Stimulated activated CD8-positive, alpha-beta memory T cell treated with anti-CD3 and anti-CD28 coated beads, Interleukin-15, amount 100 ng/mL, for 4 hours (primary cell): ENCODE results near the gene CHRNA5.
"Not testable (repeated sequence)": the region's sequence is repeated elsewhere in the genome, so short reads cannot be mapped to it uniquely, and the experiment has no call there.

Experiments
- DNase-seq, 2 donors: peaks; one replicate each; pipeline ENCODE4 v3.0.0-alpha.2; 2020; ENCODE audit warnings: low read depth in 2 of 2

The CHRNA5 gene

GRCh38 chr15:78565097-78565950 is at the start of gene CHRNA5:
CHRNA5 (plus strand) TSS chr15:78565520; CDS start chr15:78565720, 200 bp downstream.
- peak; percentile 57 to 62 for DNase-seq

DNA sequence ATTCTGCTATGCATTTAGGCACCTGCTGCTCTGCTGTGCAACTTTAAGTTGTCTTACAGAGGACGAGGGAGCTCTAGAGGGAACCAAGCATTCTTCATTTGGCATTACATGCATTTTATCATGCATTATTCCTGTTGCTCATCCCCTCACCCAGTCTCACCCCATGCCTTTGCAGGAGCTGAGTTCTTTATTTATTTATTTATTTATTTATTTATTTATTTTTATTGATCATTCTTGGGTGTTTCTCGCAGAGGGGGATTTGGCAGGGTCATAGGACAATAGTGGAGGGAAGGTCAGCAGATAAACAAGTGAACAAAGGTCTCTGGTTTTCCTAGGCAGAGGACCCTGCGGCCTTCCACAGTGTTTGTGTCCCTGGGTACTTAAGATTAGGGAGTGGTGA is 45.3 kb upstream of the CHRNA5 start:
- not testable (repeated sequence) for DNase-seq

DNA sequence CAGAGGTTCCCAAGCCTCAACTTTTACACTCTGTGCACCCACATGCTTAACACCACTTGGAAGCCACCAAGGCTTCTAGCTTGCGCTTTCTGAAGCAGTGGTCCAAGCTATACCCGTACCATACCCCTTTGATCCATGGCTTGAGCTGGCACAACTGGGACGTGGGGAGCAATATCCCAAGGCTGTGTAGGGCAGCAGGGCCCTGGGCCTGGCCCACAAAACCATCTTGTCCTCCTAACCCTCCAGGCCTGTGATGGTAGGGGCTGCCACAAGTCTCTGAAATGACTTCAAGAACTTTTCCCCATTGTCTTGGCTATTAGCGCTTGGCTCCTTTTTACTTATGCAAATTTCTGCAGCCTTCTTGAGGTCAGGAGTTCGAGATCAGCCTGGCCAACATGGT is 41.1 kb upstream of the CHRNA5 start:
- no peak for DNase-seq

GRCh38 chr15:78527325-78527724 is 38.0 kb upstream of the CHRNA5 start:
- no peak for DNase-seq

GRCh38 chr15:78533331-78533730 is 32.0 kb upstream of the CHRNA5 start:
- DNase-seq: no peak

DNA sequence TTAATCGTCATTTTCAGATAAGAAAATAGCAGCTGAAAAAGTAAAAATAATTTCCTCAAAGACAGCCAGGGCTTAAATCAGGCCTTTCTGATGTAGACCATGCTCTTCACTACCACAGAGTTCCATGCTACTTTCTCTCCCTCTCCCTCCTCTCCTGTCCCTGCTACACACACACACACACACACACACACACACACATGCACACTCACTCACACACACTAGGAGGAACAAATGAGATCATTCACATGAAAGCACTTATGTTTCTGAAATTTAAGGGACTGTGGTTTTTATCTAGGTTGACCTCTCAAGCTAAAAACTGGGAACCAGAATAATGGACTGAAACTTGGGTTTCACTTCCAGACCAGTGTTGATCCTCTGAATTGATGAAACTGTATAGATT is 29.2 kb upstream of the CHRNA5 start:
- no peak for DNase-seq

DNA sequence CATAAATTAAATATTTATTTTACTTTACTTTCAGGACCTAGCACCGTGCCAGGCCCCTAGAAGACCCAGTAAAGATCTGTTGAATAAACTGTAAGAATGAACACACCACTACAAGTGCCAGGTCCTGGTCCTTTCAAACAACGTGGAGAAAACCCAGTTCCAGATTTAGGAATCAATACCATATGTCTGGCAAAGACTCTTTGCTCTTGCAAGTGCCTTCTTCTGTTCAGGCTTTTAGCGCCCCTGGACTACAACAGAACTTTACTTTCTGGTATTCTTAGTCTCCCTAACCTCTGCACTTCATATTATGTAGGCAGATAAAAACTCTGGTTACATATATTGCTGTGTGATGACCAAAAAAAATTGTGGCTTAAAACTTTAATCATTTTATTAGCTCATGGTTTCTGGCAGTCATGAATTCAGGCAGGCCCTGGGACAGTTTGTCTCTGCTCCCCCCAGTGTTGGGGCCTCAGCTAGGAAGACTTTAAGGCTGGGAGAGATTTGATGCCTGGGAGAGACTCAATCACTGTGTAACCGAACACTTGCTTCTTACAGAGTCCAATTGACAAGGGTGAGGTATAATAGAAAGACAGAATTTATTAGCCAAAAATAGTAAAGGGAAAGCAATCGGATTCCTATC is 27.9 kb upstream of the CHRNA5 start:
- no peak for DNase-seq

DNA sequence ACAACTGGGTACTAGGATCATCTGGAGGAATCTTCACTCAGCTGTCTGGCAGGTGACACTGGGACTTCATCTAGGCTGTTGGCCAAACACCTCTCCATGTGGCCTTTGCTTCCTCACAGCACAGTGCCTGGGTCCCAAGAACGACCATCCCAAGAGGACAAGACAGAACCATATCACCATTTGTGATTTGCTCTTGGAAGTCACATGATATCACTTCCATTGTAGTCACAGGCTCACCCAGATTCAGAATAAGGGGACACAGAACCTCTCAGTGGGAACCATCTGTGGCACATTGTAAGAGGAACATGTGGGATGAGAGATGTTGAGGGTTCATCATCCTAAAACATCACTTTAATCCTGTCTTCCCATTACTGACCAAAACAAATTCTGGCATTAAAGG is 27.0 kb upstream of the CHRNA5 start:
- DNase-seq: no peak

DNA sequence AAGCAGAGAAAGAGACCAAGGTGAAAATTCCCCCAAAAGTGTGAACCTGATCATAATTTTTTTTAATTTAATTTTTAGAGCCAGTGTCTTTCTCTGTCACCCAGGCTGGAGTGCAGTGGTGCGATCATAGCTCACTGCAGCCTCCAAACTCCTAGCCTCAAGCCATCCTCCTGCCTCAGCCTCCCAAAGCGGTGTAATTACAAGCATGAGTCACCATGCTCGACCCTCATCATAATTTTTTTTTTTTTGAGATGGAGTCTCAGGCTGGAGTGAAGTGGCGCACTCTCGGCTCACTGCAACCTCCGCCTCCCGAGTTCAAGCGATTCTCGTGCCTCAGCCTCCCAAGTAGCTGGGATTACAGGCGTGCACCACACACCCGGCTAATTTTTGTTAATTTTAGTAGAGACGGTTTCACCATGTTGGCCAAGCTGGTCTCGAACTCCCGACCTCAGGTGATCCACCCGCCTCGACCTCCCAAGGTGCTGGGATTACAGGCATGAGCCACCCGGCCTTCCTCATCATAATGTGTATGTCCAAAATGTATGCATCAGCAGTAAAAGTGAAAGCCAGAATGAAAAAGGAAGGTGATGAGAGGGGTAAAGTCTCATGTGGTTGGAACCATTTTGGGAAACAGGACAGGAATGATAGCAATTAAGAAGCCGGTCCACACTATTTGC is 25.7 kb upstream of the CHRNA5 start:
- not testable (repeated sequence) for DNase-seq

DNA sequence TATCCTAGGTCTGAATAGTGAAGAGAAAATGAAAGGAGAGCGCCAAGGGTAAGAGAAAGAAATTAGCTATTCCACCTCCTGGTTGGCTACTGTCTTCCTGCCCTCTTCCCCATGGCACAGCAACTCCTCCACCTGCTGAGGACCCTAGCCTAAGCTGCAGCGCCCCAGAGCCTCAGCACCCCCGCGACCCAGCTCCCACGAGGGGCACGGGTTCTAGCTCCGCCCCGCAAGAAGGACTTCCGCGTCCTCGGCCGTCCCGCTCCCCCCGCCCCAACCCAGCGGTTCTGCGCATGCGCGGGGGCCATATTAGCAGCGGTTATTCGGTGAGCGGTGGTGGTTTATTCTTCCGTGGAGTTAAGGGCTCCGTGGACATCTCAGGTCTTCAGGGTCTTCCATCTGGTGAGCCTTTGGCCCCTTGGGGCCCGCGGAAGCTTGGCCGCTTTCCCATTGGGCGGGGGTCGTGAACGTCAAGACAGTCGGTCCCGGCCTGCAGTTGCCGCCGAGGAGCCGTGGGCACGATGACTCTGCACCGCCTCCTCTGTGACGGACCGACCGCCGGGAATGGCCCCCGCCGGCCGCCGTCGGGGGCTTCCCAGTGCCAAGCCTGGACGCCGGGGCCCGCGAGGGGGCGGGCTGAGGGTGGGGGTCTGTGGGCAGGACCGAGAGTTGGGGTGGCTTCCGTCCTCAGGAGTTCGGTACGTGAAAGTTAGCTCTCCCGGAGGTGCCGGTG is 25.0 kb upstream of the CHRNA5 start, which contains the start of gene PSMA4:
TSS of gene PSMA4 (plus strand) at position 304 of the 730 bp plus-strand sequence. CDS start 1,484 bp downstream, outside the sequence.
- DNase-seq: peak; percentile 89 to 92

DNA sequence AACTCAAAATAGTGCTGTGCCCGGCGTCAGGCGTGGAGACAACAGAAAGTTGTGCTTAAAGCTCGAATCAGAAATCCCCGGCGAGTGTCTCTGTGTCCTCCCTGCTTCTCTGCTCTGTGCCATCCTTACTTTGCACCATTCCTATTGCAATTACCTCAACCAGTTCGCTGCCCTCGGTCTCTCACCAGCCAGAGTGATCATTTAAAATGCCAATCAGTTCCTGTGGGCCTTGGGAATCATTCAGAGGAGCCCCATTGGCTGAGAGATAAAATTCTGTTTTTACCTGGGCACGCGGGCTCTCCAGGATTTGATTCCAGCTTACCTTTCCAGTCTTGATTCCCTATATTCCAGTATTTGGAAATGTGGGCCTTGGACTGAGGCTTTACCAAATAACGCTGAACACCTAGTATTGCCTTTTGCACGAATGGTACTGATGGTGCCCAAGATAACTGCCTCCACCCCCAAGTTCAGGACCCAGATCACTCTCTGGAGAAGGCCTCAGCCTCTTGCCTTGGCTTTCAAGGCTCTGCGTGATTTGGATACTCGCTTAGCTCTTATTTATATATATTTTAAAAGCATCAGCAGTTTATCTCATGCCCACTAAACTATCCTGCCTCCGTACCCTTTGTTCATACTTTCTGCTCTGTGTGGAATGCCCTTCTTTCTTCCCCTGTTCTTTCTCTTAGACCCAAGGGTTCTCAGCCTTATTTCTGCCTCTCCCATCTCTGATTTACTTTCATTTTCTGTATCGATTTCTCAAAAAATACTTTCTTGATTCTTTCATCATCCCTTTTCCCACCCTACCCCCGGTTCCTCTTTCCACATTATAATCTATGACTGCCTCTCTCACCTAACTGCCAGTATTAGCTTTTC is 24.2 kb upstream of the CHRNA5 start:
- DNase-seq: no peak

- DNase-seq: no peak
These were observed 23.6 kb upstream of the CHRNA5 start for GRCh38 chr15:78541744-78542034.

- DNase-seq: no peak
These were observed 22.7 kb upstream of the CHRNA5 start for GRCh38 chr15:78542647-78543046.

GRCh38 chr15:78550194-78550593 is 15.1 kb upstream of the CHRNA5 start:
- no peak for DNase-seq

DNA sequence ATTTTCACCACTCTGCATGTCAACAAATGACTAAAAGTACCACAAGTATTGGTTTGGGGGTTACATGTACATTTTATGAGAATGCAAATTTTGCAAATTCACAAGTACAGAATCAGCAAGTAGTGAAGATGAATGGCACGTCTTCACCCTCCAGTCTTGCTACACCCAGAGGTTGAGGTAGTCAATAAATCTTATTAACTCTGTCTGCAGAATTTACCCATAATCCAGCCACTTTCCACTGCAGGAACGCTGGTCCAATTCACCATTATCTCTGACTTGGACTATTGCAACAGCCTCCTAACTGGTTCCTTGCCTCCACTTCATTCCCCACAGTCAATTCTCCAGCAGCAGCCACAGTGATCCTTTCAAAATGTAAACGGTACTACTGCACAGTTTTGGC is 14.5 kb upstream of the CHRNA5 start:
- DNase-seq: no peak

GRCh38 chr15:78551902-78552301 is 13.4 kb upstream of the CHRNA5 start:
- DNase-seq: no peak

- DNase-seq: no peak
These were observed 12.7 kb upstream of the CHRNA5 start for GRCh38 chr15:78552597-78552996.

- DNase-seq: not testable (repeated sequence)
These were observed 5.1 kb upstream of the CHRNA5 start for GRCh38 chr15:78560201-78560600.

DNA sequence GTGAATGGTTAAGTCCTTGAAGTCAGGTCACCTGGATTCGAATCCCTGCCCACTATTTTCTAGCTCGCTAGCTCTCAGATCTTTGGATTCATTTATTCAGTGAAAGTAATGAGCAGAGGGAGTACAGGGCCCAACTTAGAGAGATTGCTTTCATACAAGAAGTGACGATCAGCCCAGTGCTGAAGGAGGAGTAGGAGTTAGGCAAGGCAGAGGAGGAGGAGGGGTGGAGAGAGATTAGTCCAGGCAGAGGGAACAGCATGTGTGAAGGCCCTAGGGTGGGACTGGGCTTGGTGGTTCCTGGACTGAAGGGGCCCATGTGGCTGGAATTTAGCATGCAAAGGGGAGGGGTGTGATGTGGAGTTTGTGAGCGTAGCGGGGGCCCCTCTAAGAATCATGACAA is 3.8 kb upstream of the CHRNA5 start:
- DNase-seq: no peak

GRCh38 chr15:78563092-78563491 is 2.2 kb upstream of the CHRNA5 start:
- DNase-seq: no peak

GRCh38 chr15:78564743-78565096 is 600 bp upstream of the CHRNA5 start:
- DNase-seq: no peak
